ENCODE results near the gene MRPS14. TPM values are rescaled to one million over a fixed set of nuclear protein-coding genes. Genes with fewer than 3 reads are reported as not detected.

MRPS14 gene
- total and polyA plus RNA-seq, 9 of the 15 experiments (the other 6 are each of a cell fraction or from before 2014, with no cell fraction given) = 38.1 to 231 (median 54.9) TPM

DNA sequence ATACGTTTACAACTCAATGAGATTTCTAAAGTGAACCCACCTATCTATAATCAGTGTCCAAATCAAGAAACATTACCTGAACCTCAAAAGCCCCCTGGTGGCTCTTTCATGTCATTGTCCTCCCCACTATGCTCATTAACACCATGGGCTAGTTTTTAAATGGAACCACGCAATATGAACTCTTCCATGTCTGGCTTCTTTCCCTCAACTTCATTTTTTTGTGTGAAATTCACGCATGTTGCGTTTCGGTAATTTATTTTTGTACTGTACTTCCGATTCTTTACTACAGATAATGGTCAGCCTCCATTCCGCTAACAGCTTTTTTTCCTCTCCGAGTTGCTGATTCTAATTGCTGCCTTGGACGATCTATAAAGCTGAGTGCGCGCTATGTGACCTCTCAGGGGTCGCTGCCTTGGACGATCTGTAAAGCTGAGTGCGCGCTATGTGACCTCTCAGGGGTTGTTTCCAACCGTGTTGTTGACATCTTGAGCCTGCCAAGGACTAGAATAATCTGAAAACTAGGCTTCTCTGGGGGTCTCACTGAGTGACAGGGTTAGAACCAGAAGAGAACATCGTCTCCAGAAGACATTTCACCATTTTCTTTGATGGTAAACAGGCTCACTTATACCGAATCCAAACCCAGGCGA is 24.5 kb downstream of the MRPS14 start (continued):
- TF ChIP-seq THRB (CRISPR knock-in tag; conservative IDR thresholded peaks at IDR 0.05) = peak; percentile 78
- no peak; the same call in 1 of the 2 replicates for TF ChIP-seq HMGXB4 (CRISPR knock-in tag; IDR thresholded peaks at IDR 0.05)
- no peak for TF ChIP-seq ZNF184 (CRISPR knock-in tag; IDR thresholded peaks at IDR 0.05)
- TF ChIP-seq BACH1 (tag; IDR thresholded peaks at IDR 0.05) = peak; percentile 89; the same call in 1 of the 2 replicates
- TF ChIP-seq, protein P1, sequence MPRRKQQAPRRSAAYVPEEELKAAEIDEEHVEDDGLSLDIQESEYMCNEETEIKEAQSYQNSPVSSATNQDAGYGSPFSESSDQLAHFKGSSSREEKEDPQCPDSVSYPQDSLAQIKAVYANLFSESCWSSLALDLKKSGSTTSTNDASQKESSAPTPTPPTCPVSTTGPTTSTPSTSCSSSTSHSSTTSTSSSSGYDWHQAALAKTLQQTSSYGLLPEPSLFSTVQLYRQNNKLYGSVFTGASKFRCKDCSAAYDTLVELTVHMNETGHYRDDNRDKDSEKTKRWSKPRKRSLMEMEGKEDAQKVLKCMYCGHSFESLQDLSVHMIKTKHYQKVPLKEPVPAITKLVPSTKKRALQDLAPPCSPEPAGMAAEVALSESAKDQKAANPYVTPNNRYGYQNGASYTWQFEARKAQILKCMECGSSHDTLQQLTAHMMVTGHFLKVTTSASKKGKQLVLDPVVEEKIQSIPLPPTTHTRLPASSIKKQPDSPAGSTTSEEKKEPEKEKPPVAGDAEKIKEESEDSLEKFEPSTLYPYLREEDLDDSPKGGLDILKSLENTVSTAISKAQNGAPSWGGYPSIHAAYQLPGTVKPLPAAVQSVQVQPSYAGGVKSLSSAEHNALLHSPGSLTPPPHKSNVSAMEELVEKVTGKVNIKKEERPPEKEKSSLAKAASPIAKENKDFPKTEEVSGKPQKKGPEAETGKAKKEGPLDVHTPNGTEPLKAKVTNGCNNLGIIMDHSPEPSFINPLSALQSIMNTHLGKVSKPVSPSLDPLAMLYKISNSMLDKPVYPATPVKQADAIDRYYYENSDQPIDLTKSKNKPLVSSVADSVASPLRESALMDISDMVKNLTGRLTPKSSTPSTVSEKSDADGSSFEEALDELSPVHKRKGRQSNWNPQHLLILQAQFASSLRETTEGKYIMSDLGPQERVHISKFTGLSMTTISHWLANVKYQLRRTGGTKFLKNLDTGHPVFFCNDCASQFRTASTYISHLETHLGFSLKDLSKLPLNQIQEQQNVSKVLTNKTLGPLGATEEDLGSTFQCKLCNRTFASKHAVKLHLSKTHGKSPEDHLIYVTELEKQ (CRISPR knock-in tag; IDR thresholded peaks at IDR 0.05) = 0 out of 2 replicates have a peak, but pooled peaks have one; percentile 48
- no peak for TF ChIP-seq ZNF668 (CRISPR knock-in tag; IDR thresholded peaks at IDR 0.05)
- TF ChIP-seq ETV5 (CRISPR knock-in tag; IDR thresholded peaks at IDR 0.05; ENCODE audit: low read depth) = no peak
- TF ChIP-seq RBM22 (IDR thresholded peaks at IDR 0.05; ENCODE audit: low read depth, low read length, poor library complexity, severe bottlenecking) = peak; percentile 41
- TF ChIP-seq GATA2 (CRISPR knock-in tag; IDR thresholded peaks at IDR 0.05) = peak; percentile 87
- 0 out of 2 replicates have a peak, but pooled peaks have one; percentile 54 for TF ChIP-seq ZBTB7A (IDR thresholded peaks at IDR 0.05; ENCODE audit: borderline replicate concordance, control insufficient read depth, low read depth, low read length)
- TF ChIP-seq VEZF1 (CRISPR knock-in tag; IDR thresholded peaks at IDR 0.05) = peak; percentile 34
- 0 out of 2 replicates have a peak, but pooled peaks have one; percentile 62 for TF ChIP-seq HEY1 (CRISPR knock-in tag; IDR thresholded peaks at IDR 0.05; ENCODE audit: borderline replicate concordance)
- TF ChIP-seq, protein P2, sequence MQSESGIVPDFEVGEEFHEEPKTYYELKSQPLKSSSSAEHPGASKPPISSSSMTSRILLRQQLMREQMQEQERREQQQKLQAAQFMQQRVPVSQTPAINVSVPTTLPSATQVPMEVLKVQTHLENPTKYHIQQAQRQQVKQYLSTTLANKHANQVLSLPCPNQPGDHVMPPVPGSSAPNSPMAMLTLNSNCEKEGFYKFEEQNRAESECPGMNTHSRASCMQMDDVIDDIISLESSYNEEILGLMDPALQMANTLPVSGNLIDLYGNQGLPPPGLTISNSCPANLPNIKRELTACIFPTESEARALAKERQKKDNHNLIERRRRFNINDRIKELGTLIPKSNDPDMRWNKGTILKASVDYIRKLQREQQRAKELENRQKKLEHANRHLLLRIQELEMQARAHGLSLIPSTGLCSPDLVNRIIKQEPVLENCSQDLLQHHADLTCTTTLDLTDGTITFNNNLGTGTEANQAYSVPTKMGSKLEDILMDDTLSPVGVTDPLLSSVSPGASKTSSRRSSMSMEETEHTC (IDR thresholded peaks at IDR 0.05) = no peak
- 0 out of 2 replicates have a peak, but pooled peaks have one; percentile 15 for TF ChIP-seq ZNF224 (CRISPR knock-in tag; IDR thresholded peaks at IDR 0.05)
- TF ChIP-seq GABPB1 (CRISPR knock-in tag; IDR thresholded peaks at IDR 0.05) = no peak

Data from K562 (cell line).